Measurements from ENCODE around the gene CMTM1. TPM values are rescaled to one million over a fixed set of nuclear protein-coding genes. Genes with fewer than 3 reads are reported as not detected.

Gene CMTM1
- total RNA-seq, 1 donor from 2014 or later: 2.7 TPM

GRCh38 chr16:66538910-66539309 lies 27.3 kb upstream of the CMTM1 start:
- DNase-seq: no peak

- no peak for DNase-seq
Observed at GRCh38 chr16:66539623-66540469, 26.4 kb upstream of the CMTM1 start.

GRCh38 chr16:66541388-66542355 lies 24.6 kb upstream of the CMTM1 start:
- no peak for DNase-seq

- DNase-seq: no peak
Observed at GRCh38 chr16:66542396-66542795, 23.8 kb upstream of the CMTM1 start.

GRCh38 chr16:66543541-66543940 lies 22.7 kb upstream of the CMTM1 start:
- DNase-seq: no peak

- DNase-seq: no peak
Observed at GRCh38 chr16:66544016-66544757, 22.1 kb upstream of the CMTM1 start.

GRCh38 chr16:66547101-66547989 lies 18.9 kb upstream of the CMTM1 start:
- no peak for DNase-seq

GRCh38 chr16:66548068-66548467 lies 18.2 kb upstream of the CMTM1 start:
- DNase-seq: no peak

GRCh38 chr16:66548868-66549267 lies 17.4 kb upstream of the CMTM1 start:
- no peak for DNase-seq

GRCh38 chr16:66549284-66550131 lies 16.7 kb upstream of the CMTM1 start, which contains the start of gene TK2:
Gene TK2, minus strand, starts transcription at chr16:66550122. Its CDS starts 61 bp downstream, at chr16:66550061.
- DNase-seq: peak; percentile 66

- DNase-seq: no peak
Observed at GRCh38 chr16:66551348-66551759, 14.9 kb upstream of the CMTM1 start.

GRCh38 chr16:66551788-66552285 lies 14.4 kb upstream of the CMTM1 start:
- DNase-seq: no peak

- peak; percentile 85 for DNase-seq
Observed at GRCh38 chr16:66552286-66553177, 13.7 kb upstream of the CMTM1 start, which contains the start of gene CKLF. Gene CKLF, plus strand, starts transcription at chr16:66552576. Its CDS starts 140 bp downstream, at chr16:66552716.

- no peak for DNase-seq
Observed at GRCh38 chr16:66553223-66553622, 13.0 kb upstream of the CMTM1 start.

GRCh38 chr16:66554021-66554420 lies 12.2 kb upstream of the CMTM1 start:
- DNase-seq: no peak

- DNase-seq: no peak
Observed at GRCh38 chr16:66554495-66554894, 11.7 kb upstream of the CMTM1 start.

- no peak for DNase-seq
Observed at GRCh38 chr16:66560107-66560506, 6.1 kb upstream of the CMTM1 start.

- DNase-seq: no peak
Observed at GRCh38 chr16:66561381-66562080, 4.7 kb upstream of the CMTM1 start.

All from occipital lobe (tissue), 2 donors.